BLaER1 (cell line): ENCODE results near the gene LAMC1.

Source experiments
- H3K27ac ChIP-seq: shearing (Covaris generic); formaldehyde crosslinking; 2 replicates; pipeline ENCODE4 v1.8.1; 2022
- H3K27me3 ChIP-seq: shearing (Covaris generic); formaldehyde crosslinking; 2 replicates; pipeline ENCODE4 v1.8.1; 2022
- H3K36me3 ChIP-seq: shearing (Covaris generic); formaldehyde crosslinking; 2 replicates; pipeline ENCODE4 v1.8.1; 2022
- H3K4me1 ChIP-seq: shearing (Covaris generic); formaldehyde crosslinking; 2 replicates; pipeline ENCODE4 v1.8.1; 2022
- H3K4me2 ChIP-seq: shearing (Covaris generic); formaldehyde crosslinking; 2 replicates; pipeline ENCODE4 v1.8.1; 2022
- H3K4me3 ChIP-seq: shearing (Covaris generic); formaldehyde crosslinking; 2 replicates; pipeline ENCODE4 v1.8.1; 2022
- H3K9ac ChIP-seq: shearing (Covaris generic); formaldehyde crosslinking; 2 replicates; pipeline ENCODE4 v1.8.1; 2022
- H3K9me3 ChIP-seq: shearing (Covaris generic); formaldehyde crosslinking; 2 replicates; pipeline ENCODE4 v1.8.1; 2022
- H4K20me1 ChIP-seq: shearing (Covaris generic); formaldehyde crosslinking; 2 replicates; pipeline ENCODE4 v1.8.1; 2022
- Cebpa-rat ChIP-seq: shearing (Covaris generic); IDR thresholded peaks from 2 replicates; pipeline ENCODE4 v1.8.1; 2022

LAMC1 gene

GRCh38 chr1:183188240-183188639 is 165.0 kb downstream of the LAMC1 start:
- Histone ChIP-seq H3K4me3 (no peak overlapping the region), H3K4me2 (no peak overlapping the region), H3K9me3 (no peaks in the 10 kb centered on the region), H4K20me1 (no peaks in the 10 kb centered on the region), H3K27ac (no peak overlapping the region), H3K27me3 (no peaks in the 10 kb centered on the region), H3K36me3 (no peaks in the 10 kb centered on the region), H3K9ac (no peak overlapping the region), H3K4me1 (no peaks in the 10 kb centered on the region)
- no peak for TF ChIP-seq Cebpa-rat

- Histone ChIP-seq H4K20me1 (no peaks in the 10 kb centered on the region), H3K9ac (no peak overlapping the region), H3K4me2 (no peak overlapping the region), H3K9me3 (no peaks in the 10 kb centered on the region), H3K4me1 (peaks cover 15% of the 10 kb centered on the region), H3K4me3 (no peak overlapping the region), H3K27me3 (no peaks in the 10 kb centered on the region), H3K36me3 (no peaks in the 10 kb centered on the region), H3K27ac (no peak overlapping the region)
- no peak for TF ChIP-seq Cebpa-rat
Observed at GRCh38 chr1:183191833-183192232, 168.6 kb downstream of the LAMC1 start.

- Histone ChIP-seq H4K20me1 (no peaks in the 10 kb centered on the region), H3K27ac (no peak overlapping the region), H3K9me3 (no peaks in the 10 kb centered on the region), H3K27me3 (no peaks in the 10 kb centered on the region), H3K36me3 (no peaks in the 10 kb centered on the region), H3K4me1 (peaks cover 15% of the 10 kb centered on the region), H3K4me2 (no peak overlapping the region), H3K9ac (no peak overlapping the region), H3K4me3 (no peak overlapping the region)
- no peak for TF ChIP-seq Cebpa-rat
Observed at GRCh38 chr1:183193963-183194525, 170.8 kb downstream of the LAMC1 start.

GRCh38 chr1:183194527-183195141 is 171.4 kb downstream of the LAMC1 start:
- H3K4me3 ChIP-seq, result no peak overlapping the region
- no peak for TF ChIP-seq Cebpa-rat
- H3K9ac ChIP-seq, result no peak overlapping the region
- H3K4me2 ChIP-seq, result peak overlapping the region; percentile 53
- no peaks in the 10 kb centered on the region for H3K36me3 ChIP-seq
- H3K27me3 ChIP-seq, result no peaks in the 10 kb centered on the region
- H3K9me3 ChIP-seq, result no peaks in the 10 kb centered on the region
- peaks cover 15% of the 10 kb centered on the region for H3K4me1 ChIP-seq
- H4K20me1 ChIP-seq, result no peaks in the 10 kb centered on the region
- no peak overlapping the region for H3K27ac ChIP-seq

- TF ChIP-seq Cebpa-rat, result no peak
- no peak overlapping the region for H3K9ac ChIP-seq
- no peaks in the 10 kb centered on the region for H3K9me3 ChIP-seq
- H3K4me3 ChIP-seq, result no peak overlapping the region
- no peaks in the 10 kb centered on the region for H3K36me3 ChIP-seq
- no peaks in the 10 kb centered on the region for H3K27me3 ChIP-seq
- H3K4me2 ChIP-seq, result peak overlapping the region; percentile 53
- peaks cover 15% of the 10 kb centered on the region for H3K4me1 ChIP-seq
- H3K27ac ChIP-seq, result no peak overlapping the region
- H4K20me1 ChIP-seq, result no peaks in the 10 kb centered on the region
Observed at GRCh38 chr1:183195142-183195574, 171.9 kb downstream of the LAMC1 start.
